Small intestine (tissue), 7 donors: ENCODE measurements around the gene P2RY2. TPM values are rescaled to one million over a fixed set of nuclear protein-coding genes. Genes with fewer than 3 reads are reported as not detected.

Source experiments
- DNase-seq, 2 donors: peaks; one replicate each; pipeline versions ENCODE4 v3.0.0 to v3.0.0-alpha.2; 2013
- FAIRE-seq: peaks from 2 replicates; lab custom pipeline; 2012; peaks lifted over from hg19 to GRCh38; lab: Jason Lieb, UNC
- H3K27ac ChIP-seq, 3 donors: one replicate each; pipeline ENCODE4 v1.5.1; 2013; ENCODE audit warnings: low read length in 2 of 3, mild to moderate bottlenecking in 2 of 3, control low read depth in 1 of 3, inconsistent platforms in 1 of 3, low read depth in 1 of 3, moderate library complexity in 1 of 3
- H3K27me3 ChIP-seq, 3 donors: one replicate each; pipeline ENCODE4 v1.6.1; 2013; ENCODE audit warnings: low read length in 3 of 3, inconsistent platforms in 1 of 3; ENCODE audit not compliant: control insufficient read depth in 3 of 3, insufficient read depth in 3 of 3
- H3K36me3 ChIP-seq, 3 donors: one replicate each; pipeline ENCODE4 v1.6.1; 2013; ENCODE audit warnings: low read length in 3 of 3, inconsistent platforms in 1 of 3, low read depth in 1 of 3, mild to moderate bottlenecking in 1 of 3, moderate library complexity in 1 of 3; ENCODE audit not compliant: control insufficient read depth in 3 of 3, insufficient read depth in 2 of 3
- H3K4me1 ChIP-seq, 3 donors: one replicate each; pipeline ENCODE4 v1.6.1; 2013; ENCODE audit warnings: low read length in 2 of 3, inconsistent platforms in 1 of 3, low read depth in 1 of 3, mild to moderate bottlenecking in 1 of 3, moderate library complexity in 1 of 3; ENCODE audit not compliant: control insufficient read depth in 3 of 3, insufficient read depth in 2 of 3
- H3K4me3 ChIP-seq, 3 donors: one replicate each; pipeline ENCODE4 v1.5.1; 2013; ENCODE audit warnings: low read length in 3 of 3, control low read depth in 1 of 3, inconsistent platforms in 1 of 3, low read depth in 1 of 3, mild to moderate bottlenecking in 1 of 3, moderate library complexity in 1 of 3
- H3K9me3 ChIP-seq, 2 donors: one replicate each; pipeline ENCODE4 v1.6.1; 2013; ENCODE audit warnings: low read depth in 1 of 2, low read length in 1 of 2; ENCODE audit not compliant: control insufficient read depth in 2 of 2, insufficient read depth in 1 of 2
- WGBS, 3 donors: extraction: QIAGEN DNeasy Blood & Tissue Kit; methylation state at CpG; one replicate each; pipeline ENCODE4 v1.1.7; 2013; 5-methylcytosine and 5-hydroxymethylcytosine counted together
- polyA plus RNA-seq, 4 donors: library from polyadenylated mRNA; stranded (reverse) in 3 of 4; unstranded in 1 of 4; fragments of 200-250 nt in 3 of 4; fragments of 120-200 nt in 1 of 4; gene quantifications; one replicate each; pipeline versions ENCODE4 v1.2.1 to v1.2.3, GENCODE V29; 2013
- donor health status: healthy with polysubstance abuse.
- donor health status: control.
- donor health status: control.
- donor health status: Bipolar disorder and iron deficiency.
- donor health status: healthy.

The P2RY2 gene
- polyA plus RNA-seq, 4 donors, result 4.1 to 7.4 (median 5.6) TPM

DNA sequence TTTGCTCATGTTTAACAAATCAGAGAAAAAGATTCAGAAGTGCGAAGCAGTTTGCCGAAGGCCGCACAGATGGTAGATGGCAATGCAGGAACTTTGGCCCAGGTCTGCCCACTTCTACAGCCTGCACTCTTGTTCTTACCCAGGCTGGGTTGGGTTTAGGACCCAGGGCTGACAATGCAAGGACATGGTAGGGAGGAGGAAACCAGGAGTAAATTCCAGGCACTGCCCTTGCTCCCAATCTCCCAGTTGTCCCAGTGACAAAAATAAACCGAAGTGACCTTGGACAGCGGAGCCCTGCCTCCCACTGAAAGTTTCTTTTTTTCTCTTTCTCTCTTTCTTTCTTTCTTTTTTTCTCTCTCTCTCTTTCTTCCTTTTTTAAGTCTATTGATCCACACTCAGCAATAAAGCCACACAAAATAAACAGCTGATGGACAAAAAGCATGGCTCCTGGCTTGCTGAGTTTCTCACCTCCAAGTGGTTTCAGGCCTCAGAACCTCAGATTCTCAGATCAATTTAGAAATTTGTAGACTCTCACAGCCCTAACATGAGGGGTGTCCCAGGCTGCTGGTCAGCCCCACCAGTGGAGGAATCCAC lies 42.4 kb upstream of the P2RY2 start:
- WGBS, 3 donors, result 59 to 64% (median 59%) methylated on average over 5 of the region's 5 CpGs
- DNase-seq, result peak; percentile 57 to 70
- peak overlapping the region in 2 of 3 donors; percentile 2 to 33 for H3K27ac ChIP-seq

GRCh38 chr11:73176145-73176873 lies 41.8 kb upstream of the P2RY2 start:
- DNase-seq, result no peak
- H3K27me3 ChIP-seq, result no peaks in the 10 kb centered on the region
- whole genome bisulfite sequencing, 3 donors, result 90 to 92% (median 90%) methylated on average over 5 of the region's 5 CpGs
- H3K36me3 ChIP-seq, result no peaks in the 10 kb centered on the region
- peaks cover 0 to 30% (median 3%) of the 10 kb centered on the region in 3 donors for H3K4me1 ChIP-seq
- no peak overlapping the region for H3K4me3 ChIP-seq
- H3K27ac ChIP-seq, result peak overlapping the region in 2 of 3 donors; percentile 2 to 33
- FAIRE-seq, result no peak
- no peaks in the 10 kb centered on the region for H3K9me3 ChIP-seq

More for the DNA sequence above, 42.4 kb upstream of the P2RY2 start:
- no peaks in the 10 kb centered on the region for H3K27me3 ChIP-seq
- H3K4me1 ChIP-seq, result peaks cover 0 to 30% (median 3%) of the 10 kb centered on the region in 3 donors
- H3K9me3 ChIP-seq, result no peaks in the 10 kb centered on the region
- no peak for FAIRE-seq
- no peaks in the 10 kb centered on the region for H3K36me3 ChIP-seq
- H3K4me3 ChIP-seq, result no peak overlapping the region

DNA sequence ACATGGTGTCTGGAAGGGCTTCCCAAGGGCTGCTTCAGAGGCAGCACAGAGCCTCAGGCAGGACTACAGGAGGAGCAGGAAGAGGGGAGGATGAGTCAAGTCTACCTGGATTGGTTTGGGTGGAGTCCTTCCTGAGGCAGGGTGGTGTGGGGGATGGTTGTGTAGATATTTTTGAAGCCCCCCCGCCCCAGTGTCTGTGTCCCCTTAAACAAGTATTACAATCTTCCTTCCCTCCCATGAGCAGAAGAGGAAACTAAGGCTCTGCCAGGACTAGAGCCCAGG lies 41.3 kb upstream of the P2RY2 start:
- Histone ChIP-seq H3K4me3 (no peak overlapping the region), H3K4me1 (peaks cover 0 to 30% (median under 1%) of the 10 kb centered on the region in 3 donors), H3K36me3 (no peaks in the 10 kb centered on the region), H3K27ac (no peak overlapping the region), H3K9me3 (no peaks in the 10 kb centered on the region), H3K27me3 (no peaks in the 10 kb centered on the region)
- 88 to 100% (median 92%) methylated on average over 1 of the region's 1 CpG for WGBS, 3 donors
- no peak for DNase-seq
- no peak for FAIRE-seq

DNA sequence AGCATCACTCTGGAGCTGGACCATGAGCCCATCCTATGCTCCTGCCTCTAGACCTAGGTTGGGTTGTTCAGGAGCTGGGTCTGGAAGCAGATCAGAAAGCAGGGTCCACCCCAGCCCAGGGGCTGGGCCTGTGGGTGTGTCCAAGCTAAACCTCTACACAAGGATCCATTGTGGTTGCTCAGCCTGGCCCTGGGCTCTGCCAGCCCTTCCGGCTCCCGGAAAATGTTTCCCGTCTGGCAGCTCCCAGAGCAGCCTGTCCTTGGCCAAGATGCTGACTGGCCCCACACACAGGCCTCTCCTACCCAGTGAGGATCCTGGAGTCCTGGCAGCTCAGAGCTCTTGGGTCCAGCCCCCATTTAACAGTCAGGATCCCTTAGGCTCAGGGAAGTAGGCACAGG lies 40.7 kb upstream of the P2RY2 start:
- peak overlapping the region in 1 of 3 donors; percentile 18 for H3K27ac ChIP-seq
- no peaks in the 10 kb centered on the region for H3K27me3 ChIP-seq

GRCh38 chr11:73177778-73178539 lies 40.1 kb upstream of the P2RY2 start:
- FAIRE-seq (no peak), DNase-seq (peak; percentile 77 to 79)
- Histone ChIP-seq H3K27ac (peak overlapping the region in 1 of 3 donors; percentile 18), H3K27me3 (no peaks in the 10 kb centered on the region), H3K36me3 (no peaks in the 10 kb centered on the region), H3K4me1 (peaks cover 0 to 29% (median 0%) of the 10 kb centered on the region in 3 donors), H3K9me3 (no peaks in the 10 kb centered on the region), H3K4me3 (no peak overlapping the region)
- 42 to 46% (median 45%) methylated on average over 15 of the region's 15 CpGs for WGBS, 3 donors

More for the DNA sequence above, 40.7 kb upstream of the P2RY2 start:
- Histone ChIP-seq H3K9me3 (no peaks in the 10 kb centered on the region), H3K4me1 (peaks cover 0 to 29% (median 0%) of the 10 kb centered on the region in 3 donors), H3K4me3 (no peak overlapping the region), H3K36me3 (no peaks in the 10 kb centered on the region)
- 25 to 45% (median 38%) methylated on average over 3 of the region's 3 CpGs for WGBS, 3 donors
- FAIRE-seq (no peak), DNase-seq (no peak)

GRCh38 chr11:73178681-73179080 lies 39.4 kb upstream of the P2RY2 start:
- no peak for DNase-seq
- FAIRE-seq, result no peak
- H3K4me3 ChIP-seq, result no peak overlapping the region
- peaks cover 0 to 26% (median 5%) of the 10 kb centered on the region in 3 donors for H3K4me1 ChIP-seq
- no peak overlapping the region for H3K27ac ChIP-seq
- H3K27me3 ChIP-seq, result no peaks in the 10 kb centered on the region
- H3K36me3 ChIP-seq, result no peaks in the 10 kb centered on the region
- H3K9me3 ChIP-seq, result no peaks in the 10 kb centered on the region
- 83 to 92% (median 89%) methylated on average over 4 of the region's 4 CpGs for WGBS, 3 donors

- H3K27ac ChIP-seq, result peak overlapping the region in 2 of 3 donors; percentile 18 to 57
- no peaks in the 10 kb centered on the region for H3K36me3 ChIP-seq
- WGBS, 3 donors, result 15 to 52% (median 24%) methylated on average over 3 of the region's 3 CpGs
- H3K4me1 ChIP-seq, result peaks cover 0 to 9% (median 5%) of the 10 kb centered on the region in 3 donors
- FAIRE-seq (no peak), DNase-seq (peak; percentile 70 to 92)
- H3K27me3 ChIP-seq, result peaks cover 0 to 4% (median 0%) of the 10 kb centered on the region in 3 donors
- H3K4me3 ChIP-seq, result no peak overlapping the region
- H3K9me3 ChIP-seq, result no peaks in the 10 kb centered on the region
Measured at GRCh38 chr11:73182824-73183321, 35.2 kb upstream of the P2RY2 start.
